Erythroblast (primary cell): ENCODE measurements around the gene CRACDL.

ENCODE experiments used
- GATA1 ChIP-seq: IDR thresholded peaks from 2 replicates; pipeline ENCODE4 v1.6.1; 2011; ENCODE audit warnings: low read depth, mild to moderate bottlenecking, control low read depth, low read length, moderate library complexity
- POLR2A ChIP-seq: IDR thresholded peaks from 2 replicates; pipeline ENCODE4 v1.6.1; 2011; ENCODE audit warnings: mild to moderate bottlenecking, low read length

GRCh38 chr2:98946855-98947254, 10.8 kb upstream of the CRACDL start:
- TF ChIP-seq POLR2A (no peak), GATA1 (no peak)
